GM18868 (cell line): ENCODE data around the gene ARFGEF2.
"Not testable (repeated sequence)": the region's sequence is repeated elsewhere in the genome, so short reads cannot be mapped to it uniquely, and the experiment has no call there.

ENCODE experiments used
- ATAC-seq: cut with Tn5 transposase; IDR thresholded peaks from one replicate; pipeline ENCODE4 v1.9.1; 2021; ENCODE audit warnings: mild to moderate bottlenecking, moderate library complexity; ENCODE audit not compliant: unreplicated experiment

The ARFGEF2 gene

GRCh38 chr20:48949304-48950170, 28.0 kb downstream of the ARFGEF2 start:
- no peak for ATAC-seq

GRCh38 chr20:48951041-48951440, 29.5 kb downstream of the ARFGEF2 start:
- ATAC-seq = no peak

GRCh38 chr20:48951646-48952045, 30.1 kb downstream of the ARFGEF2 start:
- no peak for ATAC-seq

- no peak for ATAC-seq
Measured at GRCh38 chr20:48952656-48953055, 31.1 kb downstream of the ARFGEF2 start.

GRCh38 chr20:48953653-48954052, 32.1 kb downstream of the ARFGEF2 start:
- no peak for ATAC-seq

GRCh38 chr20:48956052-48956451, 34.5 kb downstream of the ARFGEF2 start:
- no peak for ATAC-seq

GRCh38 chr20:48957053-48957481, 35.6 kb downstream of the ARFGEF2 start:
- no peak for ATAC-seq

GRCh38 chr20:48957533-48957932, 36.0 kb downstream of the ARFGEF2 start:
- ATAC-seq = no peak

- ATAC-seq = no peak
Measured at GRCh38 chr20:48958743-48959142, 37.2 kb downstream of the ARFGEF2 start.

- no peak for ATAC-seq
Measured at GRCh38 chr20:48959899-48960550, 38.5 kb downstream of the ARFGEF2 start.

- no peak for ATAC-seq
Measured at GRCh38 chr20:48962421-48962820, 40.9 kb downstream of the ARFGEF2 start.

- no peak for ATAC-seq
Measured at GRCh38 chr20:48962976-48963771, 41.7 kb downstream of the ARFGEF2 start.

GRCh38 chr20:48965189-48965910, 43.8 kb downstream of the ARFGEF2 start:
- ATAC-seq = no peak

- no peak for ATAC-seq
Measured at GRCh38 chr20:48970681-48971365, 49.3 kb downstream of the ARFGEF2 start.

- ATAC-seq = no peak
Measured at GRCh38 chr20:48971956-48972355, 50.4 kb downstream of the ARFGEF2 start.

GRCh38 chr20:48972816-48973215, 51.3 kb downstream of the ARFGEF2 start:
- ATAC-seq = no peak

GRCh38 chr20:48975955-48976354, 54.4 kb downstream of the ARFGEF2 start:
- no peak for ATAC-seq

GRCh38 chr20:48979980-48980379, 58.5 kb downstream of the ARFGEF2 start:
- ATAC-seq = not testable (repeated sequence)

- ATAC-seq = no peak
Measured at GRCh38 chr20:48983423-48984400, 62.2 kb downstream of the ARFGEF2 start.
